NCI-H446 (cell line): ENCODE results near the gene OGDH.

Experiments
- DNase-seq, 2 experiments: peaks; one replicate each; lab custom pipeline; 2025; lab: John Stamatoyannopoulos, UW

The OGDH gene

GRCh38 chr7:44638611-44639557, 32.5 kb downstream of the OGDH start:
- peak in 1 of 2 experiments; percentile 25 for DNase-seq

GRCh38 chr7:44639671-44640321, 33.4 kb downstream of the OGDH start:
- DNase-seq = no peak

- DNase-seq = no peak
These were observed 36.8 kb downstream of the OGDH start for GRCh38 chr7:44643206-44643605.

GRCh38 chr7:44645254-44645653, 38.8 kb downstream of the OGDH start:
- DNase-seq = no peak

- no peak for DNase-seq
These were observed 39.3 kb downstream of the OGDH start for GRCh38 chr7:44645696-44646095.

DNA sequence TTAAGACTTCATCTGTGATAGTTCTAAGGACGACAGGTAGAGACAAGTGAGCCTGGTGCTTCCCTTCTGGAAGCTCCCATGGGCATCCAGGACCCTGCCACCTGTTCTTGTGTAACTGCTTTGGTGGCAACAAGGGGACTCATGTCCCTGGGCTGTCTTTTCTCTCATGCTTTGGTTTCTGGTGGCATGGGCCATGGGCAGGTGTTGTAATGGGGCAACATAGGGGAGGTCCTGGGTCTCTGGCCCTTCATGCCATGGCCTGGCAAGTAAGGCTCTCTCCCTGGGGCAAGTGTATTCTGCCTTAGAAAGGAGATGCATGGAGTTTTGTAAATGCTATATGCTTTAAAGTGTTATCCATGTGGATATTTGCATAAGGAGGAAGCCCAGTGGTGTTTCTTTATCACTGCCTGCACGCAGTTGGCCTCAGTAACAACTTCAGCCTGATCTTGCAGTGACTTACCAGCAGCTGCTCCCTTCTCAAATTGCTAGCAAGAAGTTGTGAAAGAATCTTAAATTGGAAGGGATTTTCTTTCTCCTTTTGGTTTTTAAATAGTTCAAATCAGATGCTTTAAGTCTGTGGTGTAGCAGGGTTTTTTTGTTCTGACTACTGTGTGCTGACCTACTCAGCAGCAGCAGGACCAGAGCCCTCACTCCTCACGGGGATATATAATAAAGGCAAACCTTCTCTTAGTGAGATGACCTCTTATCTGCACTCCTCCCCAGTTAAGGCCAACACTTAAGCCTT, 39.9 kb downstream of the OGDH start:
- DNase-seq = no peak

DNA sequence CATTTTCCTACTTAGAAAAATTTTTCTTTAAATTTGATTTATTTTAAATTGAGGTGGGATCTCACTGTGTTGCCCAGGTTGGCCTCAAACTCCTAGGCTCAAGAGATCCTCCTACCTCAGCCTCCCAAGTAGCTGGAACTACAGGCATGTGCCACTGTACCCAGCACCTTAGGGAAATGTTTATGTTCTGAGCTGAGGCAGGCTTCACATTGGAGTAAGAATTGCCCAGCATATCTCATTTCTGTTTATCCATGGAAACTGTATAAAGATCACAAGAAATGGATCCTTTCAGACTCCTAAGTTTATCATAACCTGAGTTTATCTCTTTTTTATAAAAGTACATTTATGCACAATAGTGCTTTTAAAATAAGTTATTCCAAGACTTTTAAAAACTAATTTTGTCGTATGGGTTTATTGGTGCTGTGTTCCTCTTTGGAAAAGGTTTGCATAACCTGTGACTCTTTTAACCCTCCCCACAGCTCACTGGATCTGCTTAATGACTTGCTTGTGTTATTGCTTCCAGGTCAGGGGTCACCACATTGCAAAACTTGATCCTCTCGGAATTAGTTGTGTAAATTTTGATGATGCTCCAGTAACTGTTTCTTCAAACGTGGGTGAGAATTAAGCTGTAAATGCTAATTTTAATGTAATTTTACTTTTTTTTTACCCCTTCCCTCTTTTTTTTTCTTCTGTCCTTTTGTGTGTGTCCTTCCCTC, 40.7 kb downstream of the OGDH start:
- DNase-seq = no peak

DNA sequence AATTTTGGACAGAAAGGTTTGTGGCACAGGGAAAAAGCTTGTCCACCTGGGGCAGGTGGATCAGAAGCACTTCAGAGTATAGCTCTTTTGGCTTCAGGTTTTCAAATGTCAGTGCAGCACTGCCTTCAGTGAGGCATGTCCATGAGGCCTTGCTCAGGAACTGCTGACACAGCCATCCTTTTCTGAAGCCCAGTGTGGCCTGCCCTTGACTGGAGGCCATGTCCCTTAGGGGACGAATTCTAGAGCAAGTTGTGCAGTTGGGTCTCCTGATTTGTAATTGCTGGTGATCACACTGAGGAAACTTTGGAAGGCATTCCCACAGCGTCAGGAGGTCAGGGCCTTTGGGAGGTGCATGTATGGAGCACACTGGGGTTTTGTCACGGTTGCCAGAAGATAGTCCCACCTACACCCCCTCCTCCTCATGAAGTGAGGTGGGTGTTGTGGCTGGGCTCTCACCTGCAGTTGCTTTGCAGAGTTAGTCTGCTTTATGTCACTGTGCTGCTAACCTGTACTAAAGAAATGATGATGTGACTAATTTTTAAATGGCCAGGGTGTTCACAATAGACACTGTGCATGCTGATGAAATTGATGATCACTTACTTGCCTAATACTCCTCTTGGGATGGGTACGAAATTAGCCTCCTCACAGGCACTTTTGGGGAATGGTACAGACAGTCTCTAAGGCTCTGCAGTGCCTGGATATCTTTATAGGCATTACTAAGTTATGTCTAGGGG, 41.7 kb downstream of the OGDH start:
- no peak for DNase-seq

DNA sequence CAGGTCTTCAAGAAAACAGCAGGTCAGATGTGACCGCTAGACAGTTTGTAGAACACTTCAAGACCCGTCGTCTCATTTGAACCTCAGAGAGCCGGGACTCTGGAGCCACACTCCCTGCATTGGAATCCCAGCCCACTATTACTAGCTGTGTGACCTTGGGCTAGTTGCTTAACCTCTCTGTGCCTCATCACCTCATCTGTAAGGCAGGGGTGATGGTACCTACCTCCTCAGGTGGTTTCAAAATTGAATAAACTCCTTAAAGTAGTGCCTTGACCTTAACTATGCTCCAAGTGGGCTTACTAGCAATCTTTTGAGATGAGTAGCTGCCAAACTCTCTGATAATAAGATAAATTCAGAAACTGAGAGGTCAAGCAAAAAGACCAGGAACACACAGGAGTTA, 43.8 kb downstream of the OGDH start:
- DNase-seq = no peak

DNA sequence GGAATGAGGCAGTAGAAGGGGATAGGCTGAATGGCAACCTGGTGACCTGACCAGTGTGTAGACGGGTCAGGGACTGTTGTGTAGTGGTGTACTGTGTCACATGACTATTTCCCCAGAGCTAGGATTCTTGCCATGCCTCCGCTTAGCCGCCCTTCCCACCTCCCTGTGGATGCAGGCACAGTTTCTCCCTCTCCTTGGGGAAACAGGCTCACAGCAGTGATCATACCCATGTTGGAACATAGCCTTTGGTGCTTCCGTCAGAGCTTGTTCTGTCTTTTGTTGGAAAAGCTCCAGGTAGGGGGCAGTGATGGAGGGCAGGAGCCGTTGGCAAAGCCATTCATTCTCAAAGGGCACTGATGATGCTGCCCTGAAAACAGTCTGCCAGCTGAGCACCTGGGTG, 44.3 kb downstream of the OGDH start:
- DNase-seq = no peak

- DNase-seq = no peak
These were observed 46.1 kb downstream of the OGDH start for GRCh38 chr7:44652535-44652934.

DNA sequence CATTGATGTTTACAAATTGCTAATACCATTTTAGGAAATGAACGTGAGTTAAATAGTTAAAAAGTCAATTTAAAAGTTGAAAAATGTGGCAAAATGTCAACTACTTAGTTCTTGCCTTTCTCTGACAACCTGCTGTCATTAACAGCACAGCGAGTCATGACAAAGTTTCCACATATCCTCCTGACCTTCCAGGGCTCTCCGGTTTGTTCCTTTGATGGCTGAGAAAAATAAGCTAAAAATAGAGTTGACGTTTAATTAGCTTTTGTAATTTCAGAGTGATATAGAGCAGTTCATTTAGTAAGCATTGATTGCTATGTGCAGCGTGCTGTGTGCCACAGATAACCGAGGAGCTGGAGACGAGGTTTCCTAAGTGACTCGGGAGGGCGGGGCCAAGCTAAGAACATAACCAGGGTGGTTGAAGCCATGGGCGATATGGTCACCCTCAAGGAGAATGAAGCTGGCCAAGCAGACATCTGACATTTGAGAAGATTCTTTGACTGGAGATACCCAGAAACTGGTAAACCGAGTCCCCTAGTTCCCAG, 47.9 kb downstream of the OGDH start:
- DNase-seq = no peak

DNA sequence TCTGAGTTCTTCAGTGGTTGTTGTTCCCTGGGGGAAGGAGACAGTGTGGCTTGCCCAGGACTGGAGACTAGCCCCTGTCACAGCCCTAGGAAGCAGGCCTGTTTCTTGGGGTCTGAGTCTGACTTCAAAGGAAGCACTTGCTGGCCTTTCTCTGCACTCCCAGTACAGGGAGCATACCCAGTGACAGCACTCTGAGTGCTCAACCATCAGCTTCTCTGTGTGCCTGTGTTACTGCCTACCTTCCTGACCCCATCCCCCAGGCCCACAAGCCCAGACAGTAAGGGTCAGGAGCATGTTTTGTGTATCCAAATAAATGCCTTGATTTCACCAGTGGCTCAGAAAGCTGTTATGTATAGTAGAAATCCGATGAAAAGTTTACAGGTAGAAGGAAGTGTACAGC, 48.9 kb downstream of the OGDH start:
- DNase-seq = no peak

DNA sequence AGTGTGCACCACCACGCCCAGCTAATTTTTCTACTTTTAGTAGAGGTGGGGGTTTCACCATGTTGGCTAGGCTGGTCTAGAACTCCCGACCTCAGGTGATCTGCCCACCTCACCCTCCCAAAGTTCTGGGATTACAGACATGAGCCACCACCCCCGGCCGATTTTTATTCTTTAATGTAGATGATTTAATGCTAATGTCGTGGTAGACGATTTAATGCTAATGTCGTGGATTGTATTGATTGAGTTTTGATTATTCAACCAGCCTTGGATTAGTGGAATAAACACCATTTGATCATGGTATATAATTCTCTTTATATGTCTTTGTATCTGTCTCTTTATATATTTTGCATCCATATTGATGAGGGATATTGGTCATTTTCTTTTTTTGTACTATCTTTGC, 52.6 kb downstream of the OGDH start:
- no peak for DNase-seq

DNA sequence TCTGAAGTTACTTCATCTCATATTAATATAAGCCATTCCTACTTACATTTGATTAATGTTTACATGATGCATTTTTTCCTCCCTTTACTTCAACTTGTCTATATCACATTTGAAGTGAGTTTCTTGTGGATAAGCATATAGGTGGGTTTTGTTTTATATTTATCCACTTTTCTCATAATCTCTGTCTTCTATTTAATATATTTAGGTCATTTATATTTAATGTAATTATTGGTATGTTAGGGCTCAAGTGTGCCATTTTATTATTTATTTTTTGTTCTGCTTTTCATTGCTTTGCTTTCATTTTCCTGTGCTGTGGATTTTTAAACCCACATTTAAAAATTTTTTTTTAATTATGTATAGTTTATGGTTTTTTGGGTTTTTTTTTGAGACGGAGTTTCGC, 54.8 kb downstream of the OGDH start:
- DNase-seq = no peak

- DNase-seq = no peak
These were observed 58.5 kb downstream of the OGDH start for GRCh38 chr7:44664780-44665461.

DNA sequence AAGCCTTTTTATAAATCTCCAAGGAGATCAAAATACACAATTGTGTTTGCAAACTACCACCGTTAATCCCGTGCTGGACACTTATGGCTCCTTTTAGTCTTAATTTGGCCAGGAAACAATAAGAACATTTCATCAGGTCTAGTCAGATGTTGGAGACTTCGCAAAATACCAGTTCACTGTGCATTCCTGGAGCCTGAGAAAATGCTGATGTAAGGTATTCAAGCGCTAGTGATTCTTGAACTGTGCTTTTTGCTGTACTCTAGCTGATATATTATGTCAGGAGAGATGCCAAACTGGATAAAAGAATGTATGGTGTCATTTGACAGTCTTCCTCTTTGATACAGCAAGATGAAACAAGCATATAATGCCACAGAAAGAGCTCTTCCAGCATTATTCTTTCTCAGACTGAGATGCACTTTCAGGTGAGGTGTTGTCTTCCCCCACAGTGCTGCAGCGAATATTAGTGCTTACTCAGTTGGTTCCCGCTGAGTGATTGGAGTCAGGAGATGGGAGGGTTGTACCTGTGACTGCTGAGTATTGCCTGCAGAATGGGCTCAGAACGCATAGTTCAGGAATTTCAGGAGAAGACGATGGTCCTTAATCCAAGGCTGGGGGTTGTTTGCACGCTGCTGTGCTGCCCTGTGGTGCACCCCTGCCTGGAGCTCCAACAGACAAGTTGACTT, 59.2 kb downstream of the OGDH start:
- no peak for DNase-seq

GRCh38 chr7:44666566-44666965, 60.1 kb downstream of the OGDH start:
- DNase-seq = no peak

DNA sequence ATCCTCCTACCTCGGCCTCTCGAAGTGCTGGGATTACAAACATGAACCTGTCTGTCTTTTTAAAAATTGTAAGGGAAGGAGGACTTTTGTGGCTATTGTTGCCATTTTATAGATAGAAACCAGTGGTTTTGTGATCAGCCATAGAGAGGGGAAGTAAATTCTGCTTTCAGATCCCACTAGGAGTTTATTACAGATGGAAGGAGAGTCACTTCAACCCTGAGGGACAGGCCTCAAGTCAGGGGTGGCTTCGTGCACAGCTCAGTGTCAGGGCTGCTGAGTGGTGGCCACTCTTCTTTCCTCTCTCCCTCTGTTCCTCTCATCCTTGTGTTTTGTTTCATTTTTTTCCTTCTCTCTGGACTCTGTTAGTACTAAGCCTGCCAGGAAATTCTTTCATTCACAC, 60.8 kb downstream of the OGDH start:
- no peak for DNase-seq

- DNase-seq = no peak
These were observed 64.6 kb downstream of the OGDH start for GRCh38 chr7:44671069-44671468.
